Keratinocyte (primary cell): ENCODE measurements around the gene SPATS2L. TPM values are rescaled to one million over a fixed set of nuclear protein-coding genes. Genes with fewer than 3 reads are reported as not detected.

Source experiments
- DNase-seq: peaks from one replicate; pipeline ENCODE4 v3.0.0-alpha.2; 2011; ENCODE audit warnings: low read depth, missing footprints, low spot score
- FAIRE-seq: peaks from 2 replicates; lab custom pipeline; 2011; peaks lifted over from hg19 to GRCh38; lab: Jason Lieb, UNC
- H2AFZ ChIP-seq: 2 replicates; pipeline ENCODE4 v1.6.0; 2012; ENCODE audit warnings: low read length, control low read depth, inconsistent platforms; ENCODE audit not compliant: control insufficient read depth
- H3K27ac ChIP-seq: 2 replicates; pipeline ENCODE4 v1.5.1; 2011; ENCODE audit warnings: low read length; ENCODE audit not compliant: control insufficient read depth, insufficient read depth
- H3K27me3 ChIP-seq: 3 replicates; pipeline ENCODE4 v1.6.0; 2011; ENCODE audit warnings: low read length; ENCODE audit not compliant: control insufficient read depth, insufficient read depth; ENCODE audit errors: extremely low read depth
- H3K36me3 ChIP-seq, 2 experiments: 2 replicates in 1 of 2; 3 replicates in 1 of 2; pipeline ENCODE4 v1.5.1; 2011; ENCODE audit warnings: low read length in 2 of 2, mild to moderate bottlenecking in 1 of 2; ENCODE audit not compliant: control insufficient read depth in 2 of 2, insufficient read depth in 2 of 2; ENCODE audit errors: extremely low read depth in 1 of 2
- H3K4me1 ChIP-seq: 3 replicates; pipeline ENCODE4 v1.5.1; 2011; ENCODE audit warnings: low read length; ENCODE audit not compliant: control insufficient read depth, insufficient read depth; ENCODE audit errors: extremely low read depth
- H3K4me2 ChIP-seq: 3 replicates; pipeline ENCODE4 v1.6.0; 2011; ENCODE audit warnings: low read depth, low read length; ENCODE audit not compliant: control insufficient read depth, insufficient read depth; ENCODE audit errors: extremely low read depth
- H3K4me3 ChIP-seq, 3 experiments: fragments of 200-600 bp in 1 of 3; sonication (generic) in 1 of 3; 2 replicates in 2 of 3; 3 replicates in 1 of 3; pipeline ENCODE4 v1.5.1; 2011 to 2016; ENCODE audit warnings: low read length in 3 of 3, mild to moderate bottlenecking in 3 of 3, control low read depth in 2 of 3, inconsistent platforms in 1 of 3, low read depth in 1 of 3, mixed read lengths in 1 of 3, mixed run types in 1 of 3, moderate library complexity in 1 of 3; ENCODE audit not compliant: control insufficient read depth in 2 of 3, insufficient read depth in 2 of 3; ENCODE audit errors: extremely low read depth in 1 of 3
- H3K79me2 ChIP-seq: 2 replicates; pipeline ENCODE4 v1.6.0; 2012; ENCODE audit warnings: low read length; ENCODE audit not compliant: control insufficient read depth, insufficient read depth
- H3K9ac ChIP-seq: 3 replicates; pipeline ENCODE4 v1.6.0; 2011; ENCODE audit warnings: low read length; ENCODE audit not compliant: control insufficient read depth, insufficient read depth; ENCODE audit errors: extremely low read depth
- H3K9me1 ChIP-seq: 3 replicates; pipeline ENCODE4 v1.6.0; 2011; ENCODE audit warnings: low read length; ENCODE audit not compliant: control insufficient read depth, insufficient read depth; ENCODE audit errors: extremely low read depth
- H3K9me3 ChIP-seq: 2 replicates; pipeline ENCODE4 v1.5.1; 2012; ENCODE audit warnings: low read depth, low read length; ENCODE audit not compliant: control insufficient read depth
- H4K20me1 ChIP-seq: 3 replicates; pipeline ENCODE4 v1.6.0; 2011; ENCODE audit warnings: low read length; ENCODE audit not compliant: control insufficient read depth, insufficient read depth; ENCODE audit errors: extremely low read depth
- EZH2 ChIP-seq: IDR thresholded peaks from one replicate; pipeline ENCODE4 v1.6.1; 2012; ENCODE audit warnings: inconsistent platforms, mild to moderate bottlenecking, low read length, moderate library complexity
- dilution Hi-C: fragments of 300-500 bp; cut with MboI; formaldehyde crosslinking; loops from one replicate; pipeline ENCODE4 v1.7.0; 2020; ENCODE audit warnings: low sequenced_read_pairs; ENCODE audit not compliant: extremely low pct_ligation_motif_present
- polyA plus RNA-seq, 5 experiments: library from polyadenylated mRNA; depleted of rRNA in 3 of 5; stranded (reverse) in 3 of 5; stranded (forward) in 1 of 5; unstranded in 1 of 5; fragments of >200 nt; gene quantifications; 1 replicate in 1 of 5; 2 replicates in 3 of 5; 3 replicates in 1 of 5; pipeline versions ENCODE4 v1.2.1 to v1.2.3, GENCODE V29; 2011 to 2012; ENCODE audit warnings: missing spikeins in 2 of 5, low read depth in 1 of 5, low replicate concordance in 1 of 5
- TF ChIP-seq, protein P1 (sequence below), 3 experiments: IDR thresholded peaks in 1 of 3; conservative IDR thresholded peaks in 1 of 3; optimal IDR thresholded peaks in 1 of 3; 2 replicates in 2 of 3; 3 replicates in 1 of 3; pipeline versions ENCODE3 to v1.5.1; 2011; ENCODE audit warnings: low read length in 3 of 3, mild to moderate bottlenecking in 3 of 3, moderate library complexity in 2 of 3, control low read depth in 1 of 3, inconsistent platforms in 1 of 3; ENCODE audit not compliant: insufficient read depth in 2 of 3; ENCODE audit errors: extremely low read depth in 1 of 3

The SPATS2L gene
- polyA plus RNA-seq, 1 donor (not counting 4 experiments of a cell fraction or from before 2014, with no cell fraction given) = 95.3 TPM

DNA sequence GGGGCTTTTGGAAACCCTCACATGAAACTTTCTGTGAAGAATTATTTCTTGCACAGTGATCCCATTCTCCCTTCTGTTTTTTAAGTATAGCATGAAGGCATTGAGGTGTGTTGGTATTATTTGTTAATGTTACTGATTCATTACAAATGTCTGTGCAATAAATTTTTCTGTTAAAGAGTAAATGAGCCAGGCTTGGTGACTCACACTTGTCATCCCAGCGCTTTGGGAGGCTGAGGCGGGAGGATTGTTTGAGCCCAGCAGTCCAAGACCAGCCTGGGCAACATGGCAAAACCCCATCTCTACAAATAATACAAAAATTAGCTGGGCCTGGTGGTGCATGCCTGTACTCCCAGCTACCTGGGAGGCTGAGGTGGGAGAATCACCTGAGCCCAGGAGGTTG lies 115.6 kb downstream of the SPATS2L start:
- Histone ChIP-seq H3K4me3 (no peak overlapping the region), H3K4me2 (no peak overlapping the region), H2AFZ (no peak overlapping the region), H3K27me3 (no peaks in the 10 kb centered on the region), H4K20me1 (no peaks in the 10 kb centered on the region), H3K27ac (no peak overlapping the region), H3K9ac (no peak overlapping the region), H3K4me1 (no peaks in the 10 kb centered on the region), H3K9me3 (no peaks in the 10 kb centered on the region), H3K9me1 (no peaks in the 10 kb centered on the region), H3K79me2 (no peaks in the 10 kb centered on the region), H3K36me3 (peaks cover 10 to 15% of the 10 kb centered on the region in 2 experiments)
- DNase-seq (no peak), FAIRE-seq (no peak)
- TF ChIP-seq, protein P1, sequence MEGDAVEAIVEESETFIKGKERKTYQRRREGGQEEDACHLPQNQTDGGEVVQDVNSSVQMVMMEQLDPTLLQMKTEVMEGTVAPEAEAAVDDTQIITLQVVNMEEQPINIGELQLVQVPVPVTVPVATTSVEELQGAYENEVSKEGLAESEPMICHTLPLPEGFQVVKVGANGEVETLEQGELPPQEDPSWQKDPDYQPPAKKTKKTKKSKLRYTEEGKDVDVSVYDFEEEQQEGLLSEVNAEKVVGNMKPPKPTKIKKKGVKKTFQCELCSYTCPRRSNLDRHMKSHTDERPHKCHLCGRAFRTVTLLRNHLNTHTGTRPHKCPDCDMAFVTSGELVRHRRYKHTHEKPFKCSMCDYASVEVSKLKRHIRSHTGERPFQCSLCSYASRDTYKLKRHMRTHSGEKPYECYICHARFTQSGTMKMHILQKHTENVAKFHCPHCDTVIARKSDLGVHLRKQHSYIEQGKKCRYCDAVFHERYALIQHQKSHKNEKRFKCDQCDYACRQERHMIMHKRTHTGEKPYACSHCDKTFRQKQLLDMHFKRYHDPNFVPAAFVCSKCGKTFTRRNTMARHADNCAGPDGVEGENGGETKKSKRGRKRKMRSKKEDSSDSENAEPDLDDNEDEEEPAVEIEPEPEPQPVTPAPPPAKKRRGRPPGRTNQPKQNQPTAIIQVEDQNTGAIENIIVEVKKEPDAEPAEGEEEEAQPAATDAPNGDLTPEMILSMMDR (optimal IDR thresholded peaks at IDR 0.05 in 1 of 3, IDR thresholded peaks at IDR 0.05 in 1 of 3, conservative IDR thresholded peaks at IDR 0.05 in 1 of 3; ENCODE audit: extremely low read depth in 1 of 3, insufficient read depth in 2 of 3, low read length in 3 of 3) = no peak
- TF ChIP-seq EZH2 = no peak
- dilution Hi-C loops = no loop called here

DNA sequence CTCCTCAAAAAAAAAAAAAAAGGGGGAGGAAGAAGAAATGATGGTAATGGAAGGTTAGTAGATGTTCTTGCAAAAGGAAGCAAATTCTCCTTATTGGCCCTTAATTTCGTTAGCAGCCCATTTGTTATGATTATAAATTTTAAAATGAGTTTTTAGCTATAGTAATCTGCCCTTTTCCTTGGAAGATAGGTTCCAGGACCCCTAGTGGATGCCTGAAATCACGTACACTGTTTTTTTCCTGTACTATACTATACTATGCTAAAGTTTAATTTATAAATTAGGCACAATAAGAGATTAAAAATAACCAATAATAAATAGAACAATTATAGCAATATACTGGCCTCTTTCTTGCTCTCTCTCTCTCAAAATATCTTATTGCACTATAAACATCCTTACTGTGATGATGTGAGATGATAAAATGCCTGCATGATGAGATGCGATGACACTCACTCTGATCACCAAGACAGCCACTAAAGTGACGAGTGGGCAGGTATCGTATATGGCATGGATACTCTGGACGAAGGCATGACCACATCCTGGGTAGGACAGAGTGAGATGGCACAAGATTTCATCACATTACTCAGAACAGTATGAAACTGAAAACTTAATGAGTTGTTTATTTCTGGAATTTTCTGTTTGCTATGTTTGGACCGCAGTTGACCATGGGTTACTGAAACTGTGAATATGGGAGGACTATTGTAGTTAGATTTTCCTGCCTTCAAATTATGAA lies 116.2 kb downstream of the SPATS2L start:
- Histone ChIP-seq H3K79me2 (no peaks in the 10 kb centered on the region), H3K9me1 (no peaks in the 10 kb centered on the region), H3K27me3 (no peaks in the 10 kb centered on the region), H3K36me3 (peaks cover 10 to 13% of the 10 kb centered on the region in 2 experiments), H3K4me3 (no peak overlapping the region), H2AFZ (no peak overlapping the region), H4K20me1 (no peaks in the 10 kb centered on the region), H3K27ac (no peak overlapping the region), H3K9ac (no peak overlapping the region), H3K4me1 (no peaks in the 10 kb centered on the region), H3K9me3 (no peaks in the 10 kb centered on the region), H3K4me2 (no peak overlapping the region)
- dilution Hi-C loops = no loop called here
- no peak for DNase-seq
- TF ChIP-seq EZH2 = no peak
- TF ChIP-seq, protein P1 (optimal IDR thresholded peaks at IDR 0.05 in 1 of 3, IDR thresholded peaks at IDR 0.05 in 1 of 3, conservative IDR thresholded peaks at IDR 0.05 in 1 of 3; ENCODE audit: extremely low read depth in 1 of 3, insufficient read depth in 2 of 3, low read length in 3 of 3) = no peak
- no peak for FAIRE-seq
